CD4-positive, alpha-beta T cell treated with Interleukin-15 for 4 hours (primary cell): ENCODE data around the gene NACC2.

ENCODE experiments used
- DNase-seq: peaks from one replicate; pipeline ENCODE4 v3.0.0-alpha.2; 2020; ENCODE audit warnings: low spot score

The NACC2 gene

GRCh38 chr9:135994501-135995192 is 100.4 kb downstream of the NACC2 start:
- no peak for DNase-seq

GRCh38 chr9:135993765-135994500 is 101.2 kb downstream of the NACC2 start:
- DNase-seq: no peak

- no peak for DNase-seq
Observed at GRCh38 chr9:135993409-135993742, 101.7 kb downstream of the NACC2 start.

- peak; percentile 37 for DNase-seq
Observed at GRCh38 chr9:135992486-135993408, 102.3 kb downstream of the NACC2 start.

GRCh38 chr9:135991771-135992170 is 103.3 kb downstream of the NACC2 start:
- DNase-seq: no peak

- DNase-seq: peak; percentile 42
Observed at GRCh38 chr9:135990468-135991429, 104.3 kb downstream of the NACC2 start.

- no peak for DNase-seq
Observed at GRCh38 chr9:135989722-135990467, 105.2 kb downstream of the NACC2 start.

- DNase-seq: no peak
Observed at GRCh38 chr9:135989157-135989556, 105.9 kb downstream of the NACC2 start.

- DNase-seq: no peak
Observed at GRCh38 chr9:135988493-135988892, 106.6 kb downstream of the NACC2 start.

- no peak for DNase-seq
Observed at GRCh38 chr9:135987838-135988404, 107.2 kb downstream of the NACC2 start.

- DNase-seq: no peak
Observed at GRCh38 chr9:135986605-135987004, 108.5 kb downstream of the NACC2 start.

- no peak for DNase-seq
Observed at GRCh38 chr9:135985889-135986288, 109.2 kb downstream of the NACC2 start.

- no peak for DNase-seq
Observed at GRCh38 chr9:135985459-135985774, 109.7 kb downstream of the NACC2 start.

GRCh38 chr9:135984072-135984710 is 110.9 kb downstream of the NACC2 start:
- no peak for DNase-seq

GRCh38 chr9:135983208-135984071 is 111.6 kb downstream of the NACC2 start:
- no peak for DNase-seq

GRCh38 chr9:135982499-135983207 is 112.4 kb downstream of the NACC2 start:
- DNase-seq: no peak

GRCh38 chr9:135980926-135981630 is 114.0 kb downstream of the NACC2 start:
- DNase-seq: no peak
